Airway epithelial cell (primary cell): ENCODE measurements around the gene ELAC2. TPM values are rescaled to one million over a fixed set of nuclear protein-coding genes. Genes with fewer than 3 reads are reported as not detected.

Experiments
- total RNA-seq: library from RNA; depleted of rRNA; stranded (reverse); fragments of >200 nt; gene quantifications from 2 replicates; pipeline ENCODE4 v1.2.3, GENCODE V29; 2015

Gene ELAC2, protein sequence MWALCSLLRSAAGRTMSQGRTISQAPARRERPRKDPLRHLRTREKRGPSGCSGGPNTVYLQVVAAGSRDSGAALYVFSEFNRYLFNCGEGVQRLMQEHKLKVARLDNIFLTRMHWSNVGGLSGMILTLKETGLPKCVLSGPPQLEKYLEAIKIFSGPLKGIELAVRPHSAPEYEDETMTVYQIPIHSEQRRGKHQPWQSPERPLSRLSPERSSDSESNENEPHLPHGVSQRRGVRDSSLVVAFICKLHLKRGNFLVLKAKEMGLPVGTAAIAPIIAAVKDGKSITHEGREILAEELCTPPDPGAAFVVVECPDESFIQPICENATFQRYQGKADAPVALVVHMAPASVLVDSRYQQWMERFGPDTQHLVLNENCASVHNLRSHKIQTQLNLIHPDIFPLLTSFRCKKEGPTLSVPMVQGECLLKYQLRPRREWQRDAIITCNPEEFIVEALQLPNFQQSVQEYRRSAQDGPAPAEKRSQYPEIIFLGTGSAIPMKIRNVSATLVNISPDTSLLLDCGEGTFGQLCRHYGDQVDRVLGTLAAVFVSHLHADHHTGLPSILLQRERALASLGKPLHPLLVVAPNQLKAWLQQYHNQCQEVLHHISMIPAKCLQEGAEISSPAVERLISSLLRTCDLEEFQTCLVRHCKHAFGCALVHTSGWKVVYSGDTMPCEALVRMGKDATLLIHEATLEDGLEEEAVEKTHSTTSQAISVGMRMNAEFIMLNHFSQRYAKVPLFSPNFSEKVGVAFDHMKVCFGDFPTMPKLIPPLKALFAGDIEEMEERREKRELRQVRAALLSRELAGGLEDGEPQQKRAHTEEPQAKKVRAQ
- 76.6 and 83.4 TPM in 2 replicates for total RNA-seq

DNA sequence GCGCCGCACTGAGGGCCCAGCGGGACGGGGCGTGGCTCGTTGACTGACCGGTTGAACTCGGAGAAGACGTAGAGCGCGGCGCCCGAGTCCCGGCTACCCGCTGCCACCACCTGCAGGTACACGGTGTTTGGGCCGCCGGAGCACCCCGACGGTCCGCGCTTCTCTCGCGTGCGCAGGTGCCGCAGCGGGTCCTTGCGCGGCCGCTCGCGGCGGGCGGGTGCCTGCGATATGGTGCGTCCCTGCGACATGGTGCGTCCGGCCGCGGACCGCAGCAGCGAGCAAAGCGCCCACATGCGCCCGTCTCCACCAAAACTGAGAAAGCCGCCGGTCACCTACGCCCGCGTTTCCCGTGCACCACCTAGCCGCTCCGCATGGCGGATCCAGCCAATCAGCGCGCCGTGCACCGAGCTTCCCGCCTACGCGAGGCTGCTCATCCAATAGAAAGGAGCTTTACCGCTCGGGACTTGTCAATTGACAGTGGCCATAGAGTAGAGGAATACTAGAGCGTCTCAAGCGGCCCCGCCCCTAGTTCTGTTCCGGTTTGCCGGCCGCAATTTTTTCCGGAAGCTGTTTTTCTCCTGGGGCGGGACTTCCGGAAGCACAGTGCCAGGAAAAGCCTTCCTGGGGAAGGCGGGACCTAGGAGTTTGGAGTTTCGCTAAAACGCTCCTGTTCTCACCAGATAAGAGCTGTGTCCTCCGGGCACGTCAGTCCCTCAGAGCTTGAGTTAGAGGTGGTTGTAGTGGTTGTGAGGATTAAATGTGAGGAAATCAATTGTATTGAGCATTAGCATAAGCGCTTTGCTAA lies at the start of gene ELAC2:
Gene ELAC2, minus strand, starts transcription at position 373 of the 805 bp plus-strand sequence. Its CDS starts 80 bp downstream, at position 293.

Other genes starting within 250 kb of the ELAC2 start
- 1.3 and 1.9 TPM in 2 replicates for gene ARHGAP44, start 228.5 kb downstream of the ELAC2 start, total RNA-seq